DMS53 treated with DMSO at 0.1 percent for 48 hours (cell line): ENCODE results near the gene SPATA22.
"Not testable (repeated sequence)": the region's sequence is repeated elsewhere in the genome, so short reads cannot be mapped to it uniquely, and the experiment has no call there.

ENCODE experiments used
- DNase-seq: peaks from one replicate; lab custom pipeline; 2025; ENCODE audit not compliant: unreplicated experiment; lab: John Stamatoyannopoulos, UW

SPATA22 gene

DNA sequence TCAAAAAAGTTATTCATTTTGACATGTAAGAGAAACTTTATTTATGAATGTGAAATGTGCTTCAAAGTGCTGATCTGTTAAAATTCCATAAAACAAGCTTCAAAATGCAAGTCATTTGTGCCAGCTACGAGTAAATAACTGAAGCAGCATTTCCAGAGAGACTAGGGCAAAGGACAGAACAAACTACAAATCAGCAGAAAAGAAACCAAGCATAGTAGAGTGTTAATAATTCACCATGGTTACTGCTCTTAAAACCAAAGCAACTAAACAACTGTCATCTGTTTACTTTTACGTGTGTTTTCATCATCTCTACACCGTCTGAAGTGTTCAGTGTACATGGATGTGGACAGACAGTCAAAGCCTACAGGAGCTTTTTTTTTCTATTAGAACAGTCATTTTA lies 2.6 kb upstream of the SPATA22 start:
- DNase-seq: peak; percentile 83

DNA sequence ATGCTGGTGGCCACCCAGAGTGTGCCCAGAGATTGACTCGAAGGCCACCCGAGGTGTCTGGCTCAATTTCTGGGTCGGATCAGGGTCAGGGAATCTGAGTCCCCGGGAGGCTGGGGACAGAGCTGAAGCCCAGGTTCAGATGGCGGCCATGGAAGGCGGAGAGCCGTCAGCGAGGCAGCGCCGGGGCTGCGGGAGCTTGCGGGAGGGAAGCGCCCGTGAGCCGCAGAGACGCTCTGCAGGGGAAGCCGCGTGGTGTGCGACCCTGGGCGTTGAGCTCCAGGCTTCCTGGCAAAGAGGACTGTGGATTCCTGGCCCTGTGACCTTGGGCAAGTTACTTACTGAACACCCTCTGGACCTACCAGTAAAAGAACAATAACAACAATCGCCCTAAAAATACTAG lies 518 bp upstream of the SPATA22 start:
- no peak for DNase-seq

DNA sequence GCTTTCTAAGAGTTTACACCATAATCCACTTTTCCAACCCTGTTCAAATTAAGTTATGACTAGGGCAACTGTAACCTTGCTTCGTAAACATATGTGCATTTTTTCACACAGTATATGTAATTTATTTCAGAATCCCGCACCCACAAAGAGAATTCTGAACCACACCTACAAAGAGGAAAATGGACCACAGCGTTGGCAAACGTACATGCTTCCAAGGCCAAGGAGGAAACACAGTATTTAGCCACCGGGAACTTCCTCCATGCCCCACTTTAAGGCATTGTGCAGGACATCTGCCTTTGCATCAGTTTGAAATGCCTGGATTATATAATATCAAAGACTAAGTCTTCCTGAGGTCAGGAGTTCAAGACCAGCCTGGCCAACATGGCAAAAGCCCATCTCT lies 2.1 kb downstream of the SPATA22 start:
- no peak for DNase-seq

DNA sequence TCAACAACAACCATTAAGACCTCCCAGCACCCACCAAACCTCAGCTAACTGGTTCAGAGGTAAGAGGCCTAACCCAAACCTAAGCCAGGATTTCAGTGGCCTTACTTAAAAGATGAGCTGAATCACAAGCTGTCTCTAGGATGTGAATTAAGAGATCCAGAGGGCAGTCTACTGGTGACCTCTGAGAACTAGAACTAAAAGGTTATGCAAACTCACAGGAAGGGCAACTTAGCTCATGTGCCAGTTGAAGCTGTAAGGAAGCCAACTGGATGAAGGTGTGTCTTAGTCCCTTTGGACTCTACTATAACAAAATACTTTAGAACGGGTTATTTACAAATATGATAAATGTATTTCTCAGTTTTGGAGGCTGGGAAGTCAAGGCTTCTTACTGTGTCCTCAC lies 5.3 kb downstream of the SPATA22 start:
- not testable (repeated sequence) for DNase-seq

DNA sequence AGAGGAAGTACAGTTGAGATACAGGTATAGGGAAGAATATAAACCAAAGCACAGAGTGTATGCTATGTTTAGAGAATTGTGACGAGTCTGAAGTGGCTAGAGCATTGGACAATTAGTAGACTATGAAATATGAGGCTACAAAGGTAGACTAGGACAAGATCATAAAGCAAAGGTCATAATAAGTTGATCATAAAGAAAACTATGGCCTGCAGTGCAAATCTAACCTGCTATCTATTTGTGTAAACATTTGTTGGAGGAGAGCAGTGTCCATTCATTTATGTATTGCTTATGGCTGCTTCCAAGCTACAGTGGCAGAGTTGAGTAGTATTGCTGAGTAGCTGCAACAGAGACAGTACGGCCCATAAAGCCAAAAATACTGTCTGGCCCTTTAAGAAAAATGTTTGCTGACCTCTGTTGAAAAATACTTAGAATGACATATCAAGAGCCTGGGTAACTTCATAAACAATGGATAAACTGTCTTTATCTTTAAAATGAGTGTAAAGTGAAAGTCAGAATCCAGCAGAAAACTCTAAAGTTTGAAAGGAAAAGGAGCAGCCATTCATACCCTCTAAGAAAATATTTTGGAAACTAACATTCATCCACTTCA lies 23.5 kb downstream of the SPATA22 start:
- DNase-seq: no peak

DNA sequence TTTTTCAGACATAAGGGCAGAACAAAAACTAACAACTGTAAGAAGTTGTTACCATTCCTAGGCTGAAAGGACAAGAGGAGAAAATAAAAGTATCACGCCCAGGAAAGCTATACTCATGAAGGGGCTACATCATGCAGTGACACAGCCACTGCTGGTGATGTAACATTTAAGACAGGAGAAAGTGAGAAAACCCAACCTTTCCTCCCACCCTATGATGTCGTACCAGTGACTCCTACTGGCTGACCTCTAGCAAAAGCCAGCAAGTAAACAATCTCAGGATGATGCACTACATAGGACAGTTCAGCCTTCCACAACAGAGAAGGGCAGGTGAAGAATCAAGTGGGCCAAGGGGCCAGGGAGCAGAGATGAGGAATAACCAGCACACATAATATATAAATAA lies 24.0 kb downstream of the SPATA22 start:
- DNase-seq: no peak

DNA sequence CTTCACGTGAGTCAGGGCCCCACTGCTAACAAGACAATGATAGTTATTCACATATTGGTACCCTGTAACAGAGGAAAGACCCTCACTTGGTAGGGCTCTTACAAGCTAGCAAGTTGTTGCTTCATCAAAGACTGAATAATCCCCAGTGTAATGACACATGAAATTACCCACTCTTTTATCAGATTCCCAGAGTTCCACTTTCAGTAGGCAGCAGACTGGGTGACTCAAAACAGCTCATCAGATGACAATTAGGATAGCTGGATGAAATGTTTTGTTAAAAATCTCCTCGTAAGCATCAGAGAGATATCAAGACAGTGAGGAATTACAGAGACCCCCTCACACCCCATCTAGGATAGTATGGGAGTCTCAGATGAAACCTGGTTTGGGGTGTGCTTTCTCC lies 31.2 kb downstream of the SPATA22 start:
- no peak for DNase-seq

DNA sequence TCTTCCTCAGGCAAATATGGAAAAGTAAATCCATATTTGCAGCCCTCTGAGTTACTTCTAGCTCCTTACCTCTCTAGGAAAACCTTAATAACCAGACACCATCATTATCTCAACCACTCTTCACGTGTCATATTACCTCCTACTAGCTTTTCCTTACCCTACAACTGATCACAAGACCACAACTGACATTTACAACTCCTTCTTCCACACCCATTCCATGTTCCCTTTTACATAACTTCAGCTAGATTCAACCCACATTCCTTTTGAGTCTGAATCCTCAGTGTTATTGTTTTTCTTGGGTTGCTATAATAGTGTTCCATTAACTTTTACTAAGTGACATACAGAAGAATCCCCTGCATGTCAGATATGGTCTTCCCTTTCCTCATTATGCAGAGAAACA lies 33.3 kb downstream of the SPATA22 start:
- DNase-seq: no peak

DNA sequence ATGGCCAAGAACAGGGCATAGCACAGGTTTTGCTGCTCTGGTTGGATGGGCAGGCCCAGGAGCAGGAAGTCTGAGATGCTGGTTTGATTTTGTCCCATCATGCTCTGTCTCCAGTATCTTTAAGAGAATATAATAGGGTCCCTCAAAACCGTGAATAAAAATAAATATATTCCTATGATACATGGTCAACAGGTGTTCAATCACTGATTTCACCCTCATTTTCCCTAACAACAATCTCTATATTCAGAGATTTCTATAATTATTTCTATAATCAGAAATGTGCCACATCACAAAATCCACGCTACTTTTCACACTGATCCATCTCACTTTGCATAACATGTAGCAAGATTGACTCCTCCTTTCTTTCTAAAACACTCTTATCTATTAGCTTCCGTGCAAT lies 37.9 kb downstream of the SPATA22 start, which contains the start of gene OR1E2:
TSS of gene OR1E2 (minus strand) at position 101 of the 400 bp plus-strand sequence. CDS start at position 101, 0 bp downstream.
- no peak for DNase-seq

DNA sequence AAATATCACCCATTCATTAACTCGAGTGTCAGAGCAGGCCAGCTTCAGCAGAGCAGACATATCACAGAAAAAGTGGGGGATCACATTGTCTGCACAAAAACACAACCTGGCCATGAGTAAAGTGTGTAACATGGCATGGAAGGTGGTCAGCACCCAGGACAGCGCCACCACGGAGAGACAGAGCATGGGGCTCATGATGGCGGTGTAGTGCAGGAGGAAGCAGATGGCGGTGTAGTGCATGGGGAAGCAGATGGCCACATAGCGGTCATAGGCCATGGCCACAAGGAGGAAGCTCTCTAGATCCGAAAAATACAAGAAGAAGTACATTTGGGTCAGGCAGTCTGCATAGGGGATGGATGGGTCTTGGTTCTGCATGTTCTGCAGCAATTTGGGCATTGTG lies 38.4 kb downstream of the SPATA22 start:
- not testable (repeated sequence) for DNase-seq

DNA sequence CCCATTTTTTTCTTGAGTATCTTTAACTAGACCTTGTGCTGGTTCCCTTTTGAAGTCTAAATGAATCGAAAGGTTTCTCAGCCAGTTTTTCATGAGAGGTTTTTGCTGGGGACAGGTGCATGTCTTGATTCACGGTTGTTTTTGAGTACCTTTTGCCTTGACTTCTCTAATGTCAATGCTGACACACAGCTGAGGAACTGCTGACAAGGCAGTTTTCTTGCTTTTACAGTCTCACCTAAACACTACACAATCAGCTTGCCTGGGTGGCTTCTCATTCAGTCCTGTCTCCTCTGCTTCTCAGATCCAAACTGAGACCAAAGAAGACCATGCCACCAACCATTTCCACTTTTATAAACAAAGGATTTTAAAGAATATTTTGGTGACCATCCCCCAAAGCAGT lies 53.4 kb downstream of the SPATA22 start:
- DNase-seq: no peak

DNA sequence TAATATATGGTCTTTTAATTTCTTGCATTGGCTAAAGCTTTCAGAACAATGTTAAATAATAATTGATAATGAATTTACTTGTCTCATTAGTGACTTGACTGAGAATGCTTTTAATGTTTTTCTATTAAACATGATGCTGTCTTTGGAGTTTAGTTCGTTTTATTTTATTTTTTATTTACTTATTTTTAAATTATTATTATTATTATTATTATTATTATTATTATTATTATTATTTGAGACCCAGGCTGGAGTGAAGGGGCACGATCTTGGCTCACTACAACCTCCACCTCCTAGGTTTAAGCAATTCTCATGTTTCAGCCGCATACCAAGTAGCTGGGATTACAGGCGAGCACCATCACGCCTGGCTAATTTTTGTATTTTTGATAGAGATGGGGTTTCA lies 56.0 kb downstream of the SPATA22 start:
- DNase-seq: no peak

DNA sequence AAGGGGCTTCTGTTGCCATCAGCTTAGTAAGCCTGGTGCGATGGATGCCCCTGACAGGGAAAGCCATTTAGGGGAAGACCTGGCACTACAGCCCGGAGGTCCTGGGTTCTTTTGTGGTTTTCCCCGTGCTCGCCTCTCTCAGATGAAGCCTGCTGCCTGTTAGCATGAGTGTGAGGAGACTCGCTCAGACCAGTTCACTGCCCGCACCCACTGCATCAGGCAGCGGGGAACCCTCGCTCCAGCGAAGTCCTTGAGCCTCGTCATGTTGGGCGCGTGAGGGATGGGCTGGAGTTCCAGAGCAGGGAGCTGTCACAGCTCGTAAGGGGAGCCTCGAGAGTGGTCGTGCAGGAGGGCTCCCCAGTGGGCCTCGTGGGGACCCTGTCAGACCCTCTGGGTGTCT lies 59.4 kb downstream of the SPATA22 start:
- not testable (repeated sequence) for DNase-seq

DNA sequence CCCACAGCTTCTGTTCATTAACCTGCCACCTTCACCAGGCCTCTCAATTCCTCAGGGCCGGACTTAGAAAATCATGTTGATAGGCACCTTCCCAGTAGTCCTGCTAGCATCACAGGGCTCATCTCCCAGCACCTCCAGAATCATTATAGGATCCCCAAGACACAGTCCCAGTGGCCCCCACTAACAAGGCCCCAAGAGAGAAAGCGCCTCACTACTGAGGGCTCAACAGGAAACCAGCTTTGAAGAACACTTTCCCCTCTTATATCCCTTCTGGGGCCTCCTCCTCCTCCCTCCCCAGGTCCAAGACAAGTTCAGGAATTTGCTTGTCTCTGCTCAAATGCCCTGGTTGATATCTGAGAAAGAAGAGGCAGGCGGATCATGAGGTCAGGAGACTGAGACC lies 60.5 kb downstream of the SPATA22 start, which contains the start of gene OR3A3:
TSS of gene OR3A3 (plus strand) at position 301 of the 400 bp plus-strand sequence.
- no peak for DNase-seq

DNA sequence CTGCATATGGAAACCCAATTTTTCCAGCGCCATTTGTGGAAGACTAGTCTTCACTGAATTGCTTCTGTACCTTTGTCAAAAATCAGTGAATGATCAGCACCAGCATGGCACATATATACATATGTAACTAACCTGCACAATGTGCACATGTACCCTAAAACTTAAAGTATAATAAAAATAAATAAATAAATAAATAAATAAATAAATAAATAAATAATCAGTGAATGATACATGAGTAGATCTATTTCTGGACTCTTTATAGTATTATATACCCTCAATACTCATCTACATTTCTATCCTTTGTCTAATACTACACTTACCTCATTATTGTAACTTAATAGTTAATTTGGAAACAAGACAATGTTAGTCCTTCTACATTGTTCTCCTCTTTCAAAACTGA lies 67.8 kb downstream of the SPATA22 start:
- DNase-seq: not testable (repeated sequence)

DNA sequence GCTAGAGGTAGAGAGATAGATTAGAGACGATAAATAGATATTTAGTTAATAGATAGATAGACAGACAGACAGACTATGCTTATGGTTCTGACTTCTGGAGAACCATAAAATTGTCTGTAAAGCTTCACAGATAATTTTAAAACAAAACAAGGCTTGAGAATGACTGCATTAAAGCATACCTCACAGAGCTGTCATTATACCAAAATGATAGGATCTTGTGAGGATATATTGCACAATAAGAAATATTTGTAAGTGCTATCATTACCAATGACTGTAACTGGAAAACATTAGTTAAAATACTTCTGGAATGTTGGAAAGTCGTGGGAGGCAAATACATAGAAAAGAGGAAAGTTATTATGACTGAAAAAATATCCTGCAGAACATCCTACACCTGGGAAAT lies 69.8 kb downstream of the SPATA22 start:
- DNase-seq: no peak

DNA sequence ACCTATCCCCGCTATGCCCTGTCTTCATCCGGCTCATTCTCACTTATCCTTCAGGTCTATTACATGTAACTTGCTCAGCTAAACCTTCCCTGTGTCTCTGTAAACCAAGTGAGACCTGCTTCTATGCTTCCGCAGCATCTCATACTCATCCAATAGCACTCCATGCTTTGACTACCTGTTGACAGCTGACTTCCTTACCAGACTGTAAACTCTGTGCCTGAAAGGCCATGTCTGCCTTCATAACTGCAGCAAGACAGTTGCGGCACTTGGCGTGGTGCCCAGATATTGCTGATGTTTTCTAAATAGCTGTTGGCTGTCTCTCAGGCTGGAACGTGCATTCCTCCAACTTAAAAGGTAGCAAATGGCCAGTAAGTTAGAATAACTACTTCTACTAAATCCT lies 71.6 kb downstream of the SPATA22 start:
- DNase-seq: no peak

DNA sequence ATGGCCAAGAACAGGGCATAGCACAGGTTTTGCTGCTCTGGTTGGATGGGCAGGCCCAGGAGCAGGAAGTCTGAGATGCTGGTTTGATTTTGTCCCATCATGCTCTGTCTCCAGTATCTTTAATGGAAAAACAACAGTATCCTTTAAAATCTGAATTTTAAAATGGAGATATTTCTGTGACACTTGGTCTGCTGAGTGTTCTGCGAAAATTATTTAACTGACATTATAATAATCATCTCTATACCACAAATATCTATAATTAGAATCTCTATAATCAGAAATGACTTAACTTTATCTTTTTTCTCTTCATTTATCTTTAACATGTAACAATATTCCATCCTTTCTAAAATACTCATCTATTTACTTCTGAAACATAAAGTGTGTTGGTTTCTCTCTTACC lies 73.3 kb downstream of the SPATA22 start, which contains the start of gene OR1E1:
TSS of gene OR1E1 (minus strand) at position 101 of the 400 bp plus-strand sequence. CDS start at position 101, 0 bp downstream.
- no peak for DNase-seq

DNA sequence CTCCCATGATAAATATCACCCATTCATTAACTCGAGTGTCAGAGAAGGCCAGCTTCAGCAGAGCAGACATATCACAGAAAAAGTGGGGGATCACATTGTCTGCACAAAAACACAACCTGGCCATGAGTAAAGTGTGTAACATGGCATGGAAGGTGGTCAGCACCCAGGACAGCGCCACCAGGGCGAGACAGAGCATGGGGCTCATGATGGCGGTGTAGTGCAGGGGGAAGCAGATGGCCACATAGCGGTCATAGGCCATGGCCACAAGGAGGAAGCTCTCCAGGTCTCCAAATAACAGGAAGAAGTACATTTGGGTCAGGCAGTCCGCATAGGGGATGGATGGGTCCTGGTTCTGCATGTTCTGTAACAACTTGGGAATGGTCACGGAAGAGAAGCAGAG lies 73.8 kb downstream of the SPATA22 start:
- not testable (repeated sequence) for DNase-seq
